Measurements from ENCODE around the gene ALAD.

ALAD gene

GRCh38 chr9:113363336-113363735 lies 37.7 kb downstream of the ALAD start:
- Histone ChIP-seq H3K27me3 (ENCODE audit: low read length) (no peaks in the 10 kb centered on the region), H3K79me2 (ENCODE audit: insufficient read depth, low read length) (no peaks in the 10 kb centered on the region), H3K9me3 (ENCODE audit: insufficient read depth, low read length) (no peaks in the 10 kb centered on the region), H3K9ac (ENCODE audit: low read length) (no peak overlapping the region), H3K27ac (ENCODE audit: low read depth, low read length) (no peak overlapping the region), H3K4me2 (ENCODE audit: low read depth, low read length, poor library complexity, severe bottlenecking) (no peak overlapping the region), H3K9me2 (replicated peaks; ENCODE audit: insufficient read depth, low read length) (no peaks in the 10 kb centered on the region), H3K4me3 (ENCODE audit: insufficient read depth, low read length, poor library complexity, severe bottlenecking) (no peak overlapping the region), H3F3A (ENCODE audit: insufficient read depth) (no peaks in the 10 kb centered on the region), H4K20me1 (ENCODE audit: low read depth, low read length) (no peaks in the 10 kb centered on the region), H2AFZ (ENCODE audit: low read depth, low read length, severe bottlenecking) (no peak overlapping the region), H3K36me3 (ENCODE audit: low read length) (no peaks in the 10 kb centered on the region)
- TF ChIP-seq CTCF (IDR thresholded peaks at IDR 0.05; ENCODE audit: insufficient read depth, low read length, poor library complexity, severe bottlenecking): no peak

GRCh38 chr9:113361304-113362018 lies 39.6 kb downstream of the ALAD start:
- no peaks in the 10 kb centered on the region for H3K36me3 ChIP-seq (ENCODE audit: low read length)
- no peaks in the 10 kb centered on the region for H3K9me3 ChIP-seq (ENCODE audit: insufficient read depth, low read length)
- TF ChIP-seq CTCF (IDR thresholded peaks at IDR 0.05; ENCODE audit: insufficient read depth, low read length, poor library complexity, severe bottlenecking) (no peak), EZH2phosphoT487 (conservative IDR thresholded peaks at IDR 0.05; ENCODE audit: low read length) (no peak)
- H3F3A ChIP-seq (ENCODE audit: insufficient read depth): no peaks in the 10 kb centered on the region
- H3K79me2 ChIP-seq (ENCODE audit: insufficient read depth, low read length): no peaks in the 10 kb centered on the region
- no peak overlapping the region for H2AFZ ChIP-seq (ENCODE audit: low read depth, low read length, severe bottlenecking)
- H3K4me2 ChIP-seq (ENCODE audit: low read depth, low read length, poor library complexity, severe bottlenecking): no peak overlapping the region
- no peak overlapping the region for H3K9ac ChIP-seq (ENCODE audit: low read length)
- H3K4me3 ChIP-seq (ENCODE audit: insufficient read depth, low read length, poor library complexity, severe bottlenecking): no peak overlapping the region
- H3K27ac ChIP-seq (ENCODE audit: low read depth, low read length): no peak overlapping the region
- no peaks in the 10 kb centered on the region for H3K27me3 ChIP-seq (ENCODE audit: low read length)
- H3K9me2 ChIP-seq (replicated peaks; ENCODE audit: insufficient read depth, low read length): no peaks in the 10 kb centered on the region
- no peaks in the 10 kb centered on the region for H4K20me1 ChIP-seq (ENCODE audit: low read depth, low read length)

DNA sequence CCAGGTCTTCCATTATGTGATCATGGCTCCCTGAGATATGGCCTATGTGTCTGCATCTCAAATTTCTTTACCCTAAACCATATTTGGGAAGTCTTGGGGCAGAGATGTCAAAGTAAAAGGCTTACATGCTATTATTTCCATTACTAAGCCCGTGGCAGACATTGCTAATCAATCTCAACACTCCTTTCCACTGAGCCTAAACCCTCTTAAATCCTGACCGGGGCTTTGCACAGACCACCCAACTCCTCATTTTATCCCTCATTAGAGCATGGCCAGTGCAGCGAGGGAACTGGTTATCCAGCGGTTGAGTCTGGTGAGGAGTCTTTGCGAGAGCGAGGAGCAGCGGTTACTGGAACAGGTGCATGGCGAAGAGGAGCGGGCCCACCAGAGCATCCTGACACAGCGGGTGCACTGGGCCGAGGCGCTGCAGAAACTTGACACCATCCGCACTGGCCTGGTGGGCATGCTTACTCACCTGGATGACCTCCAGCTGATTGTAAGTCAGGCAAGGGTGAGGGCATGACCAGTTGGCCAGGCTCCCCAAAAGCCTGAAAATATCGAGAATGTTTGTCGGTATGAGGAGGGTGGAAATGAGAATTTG lies 40.7 kb downstream of the ALAD start:
- no peak overlapping the region for H2AFZ ChIP-seq (ENCODE audit: low read depth, low read length, severe bottlenecking)
- H3K27ac ChIP-seq (ENCODE audit: low read depth, low read length): no peak overlapping the region
- H3K9me2 ChIP-seq (replicated peaks; ENCODE audit: insufficient read depth, low read length): no peaks in the 10 kb centered on the region
- H3K9me3 ChIP-seq (ENCODE audit: insufficient read depth, low read length): no peaks in the 10 kb centered on the region
- no peaks in the 10 kb centered on the region for H4K20me1 ChIP-seq (ENCODE audit: low read depth, low read length)
- H3K4me2 ChIP-seq (ENCODE audit: low read depth, low read length, poor library complexity, severe bottlenecking): no peak overlapping the region
- no peak overlapping the region for H3K9ac ChIP-seq (ENCODE audit: low read length)
- H3K36me3 ChIP-seq (ENCODE audit: low read length): no peaks in the 10 kb centered on the region
- TF ChIP-seq CTCF (IDR thresholded peaks at IDR 0.05; ENCODE audit: insufficient read depth, low read length, poor library complexity, severe bottlenecking): no peak
- TF ChIP-seq EZH2phosphoT487 (conservative IDR thresholded peaks at IDR 0.05; ENCODE audit: low read length): no peak
- H3K79me2 ChIP-seq (ENCODE audit: insufficient read depth, low read length): no peaks in the 10 kb centered on the region
- no peak overlapping the region for H3K4me3 ChIP-seq (ENCODE audit: insufficient read depth, low read length, poor library complexity, severe bottlenecking)
- no peaks in the 10 kb centered on the region for H3F3A ChIP-seq (ENCODE audit: insufficient read depth)
- H3K27me3 ChIP-seq (ENCODE audit: low read length): no peaks in the 10 kb centered on the region

All from SU-DHL-6 (cell line).